ENCODE measurements around the gene CDKN2C. TPM values are rescaled to one million over a fixed set of nuclear protein-coding genes. Genes with fewer than 3 reads are reported as not detected.

Gene CDKN2C
- total RNA-seq, 1 experiment from 2014 or later = 9.4 TPM

DNA sequence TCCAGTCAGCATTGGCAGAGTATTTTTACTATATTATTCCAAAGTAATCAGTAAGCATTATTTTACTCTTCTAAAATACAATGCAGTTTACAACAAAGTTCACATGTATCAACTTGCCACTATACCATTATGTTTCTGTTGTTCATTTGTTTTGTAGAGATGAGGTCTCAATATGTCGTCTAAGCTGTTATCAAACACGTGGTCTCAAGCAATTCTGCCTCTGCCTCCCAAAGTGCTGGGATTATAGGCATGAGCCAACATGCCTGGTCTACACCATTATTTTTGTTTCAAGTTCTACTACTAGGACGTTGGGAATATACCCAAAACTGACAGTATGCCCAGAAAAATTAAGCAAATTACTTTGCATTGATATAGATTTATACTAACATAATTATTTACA lies 29.8 kb upstream of the CDKN2C start:
- intact Hi-C loops (cut with micrococcal nuclease) = no loop called here

More for the DNA sequence above, 29.8 kb upstream of the CDKN2C start:
- no TSS peak for BruUV-seq (replicated peaks)
- H3K36me3 ChIP-seq (ENCODE audit: control insufficient read depth in 1 of 2, insufficient read depth in 2 of 2, low read length in 2 of 2) = no peaks in the 10 kb centered on the region; a peak in 1 of 4 replicates
- no peak overlapping the region for H3K9ac ChIP-seq (ENCODE audit: low read length)
- ChIA-PET RAD21 (ENCODE audit: low non-redundant PET in 1 of 2, low total read pairs in 2 of 2, uncharacterized antibody in 2 of 2, unreplicated experiment in 2 of 2) (interaction anchor here in 1 of 2 experiments (0.7 kb wide), 1 partner anchor 56 kb away, joined by 4 read pairs; no protein-coding TSS in a partner anchor), POLR2A (no interaction called here), CTCF (interaction anchor here (2.8 kb wide), 1 partner anchor 11 kb away, joined by 10 read pairs; no protein-coding TSS in a partner anchor)
- DNase-seq (ENCODE audit: low read depth, low spot score) (no peak), ATAC-seq (no peak)
- no peaks in the 10 kb centered on the region for H3K4me1 ChIP-seq (ENCODE audit: control insufficient read depth in 1 of 2, insufficient read depth in 2 of 2, low read length in 2 of 2)
- H3K4me2 ChIP-seq (ENCODE audit: low read length) = no peak overlapping the region
- H3K4me3 ChIP-seq (replicated peaks in 1 of 2; ENCODE audit: low read depth in 1 of 2, low read length in 2 of 2) = no peak overlapping the region
- H3K27me3 ChIP-seq (ENCODE audit: insufficient read depth, low read length) = no peaks in the 10 kb centered on the region
- H3K27ac ChIP-seq (ENCODE audit: low read depth, low read length) = no peak overlapping the region
- H3K9me3 ChIP-seq (ENCODE audit: control insufficient read depth in 1 of 2, insufficient read depth in 1 of 2, low read depth in 1 of 2, low read length in 2 of 2) = no peaks in the 10 kb centered on the region; a peak in 1 of 4 replicates
- TF ChIP-seq ELF1 (IDR thresholded peaks at IDR 0.05; ENCODE audit: borderline replicate concordance, low read depth) = no peak
- no peak for TF ChIP-seq POLR2AphosphoS5 (IDR thresholded peaks at IDR 0.05; ENCODE audit: low read depth, low read length)
- no peak for TF ChIP-seq SRF (IDR thresholded peaks at IDR 0.05; ENCODE audit: low read depth)
- TF ChIP-seq POLR2A (IDR thresholded peaks at IDR 0.05; ENCODE audit: borderline replicate concordance, extremely low read depth, insufficient read depth, insufficient read length) = no peak
- TF ChIP-seq, protein P1, sequence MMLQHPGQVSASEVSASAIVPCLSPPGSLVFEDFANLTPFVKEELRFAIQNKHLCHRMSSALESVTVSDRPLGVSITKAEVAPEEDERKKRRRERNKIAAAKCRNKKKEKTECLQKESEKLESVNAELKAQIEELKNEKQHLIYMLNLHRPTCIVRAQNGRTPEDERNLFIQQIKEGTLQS (IDR thresholded peaks at IDR 0.05) = no peak
- TF ChIP-seq CEBPB (IDR thresholded peaks at IDR 0.05; ENCODE audit: low read depth) = no peak
- no peak for TF ChIP-seq TCF7L2 (IDR thresholded peaks at IDR 0.05; ENCODE audit: borderline replicate concordance, extremely low read depth, insufficient read depth, insufficient read length)
- TF ChIP-seq EGR1 (IDR thresholded peaks at IDR 0.05; ENCODE audit: low read depth) = no peak
- TF ChIP-seq, protein P2, sequence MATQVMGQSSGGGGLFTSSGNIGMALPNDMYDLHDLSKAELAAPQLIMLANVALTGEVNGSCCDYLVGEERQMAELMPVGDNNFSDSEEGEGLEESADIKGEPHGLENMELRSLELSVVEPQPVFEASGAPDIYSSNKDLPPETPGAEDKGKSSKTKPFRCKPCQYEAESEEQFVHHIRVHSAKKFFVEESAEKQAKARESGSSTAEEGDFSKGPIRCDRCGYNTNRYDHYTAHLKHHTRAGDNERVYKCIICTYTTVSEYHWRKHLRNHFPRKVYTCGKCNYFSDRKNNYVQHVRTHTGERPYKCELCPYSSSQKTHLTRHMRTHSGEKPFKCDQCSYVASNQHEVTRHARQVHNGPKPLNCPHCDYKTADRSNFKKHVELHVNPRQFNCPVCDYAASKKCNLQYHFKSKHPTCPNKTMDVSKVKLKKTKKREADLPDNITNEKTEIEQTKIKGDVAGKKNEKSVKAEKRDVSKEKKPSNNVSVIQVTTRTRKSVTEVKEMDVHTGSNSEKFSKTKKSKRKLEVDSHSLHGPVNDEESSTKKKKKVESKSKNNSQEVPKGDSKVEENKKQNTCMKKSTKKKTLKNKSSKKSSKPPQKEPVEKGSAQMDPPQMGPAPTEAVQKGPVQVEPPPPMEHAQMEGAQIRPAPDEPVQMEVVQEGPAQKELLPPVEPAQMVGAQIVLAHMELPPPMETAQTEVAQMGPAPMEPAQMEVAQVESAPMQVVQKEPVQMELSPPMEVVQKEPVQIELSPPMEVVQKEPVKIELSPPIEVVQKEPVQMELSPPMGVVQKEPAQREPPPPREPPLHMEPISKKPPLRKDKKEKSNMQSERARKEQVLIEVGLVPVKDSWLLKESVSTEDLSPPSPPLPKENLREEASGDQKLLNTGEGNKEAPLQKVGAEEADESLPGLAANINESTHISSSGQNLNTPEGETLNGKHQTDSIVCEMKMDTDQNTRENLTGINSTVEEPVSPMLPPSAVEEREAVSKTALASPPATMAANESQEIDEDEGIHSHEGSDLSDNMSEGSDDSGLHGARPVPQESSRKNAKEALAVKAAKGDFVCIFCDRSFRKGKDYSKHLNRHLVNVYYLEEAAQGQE (IDR thresholded peaks at IDR 0.05; ENCODE audit: low read depth) = no peak
- TF ChIP-seq FOSL1 (IDR thresholded peaks at IDR 0.05; ENCODE audit: low read depth) = no peak
- TF ChIP-seq, protein P3, sequence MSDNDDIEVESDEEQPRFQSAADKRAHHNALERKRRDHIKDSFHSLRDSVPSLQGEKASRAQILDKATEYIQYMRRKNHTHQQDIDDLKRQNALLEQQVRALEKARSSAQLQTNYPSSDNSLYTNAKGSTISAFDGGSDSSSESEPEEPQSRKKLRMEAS (IDR thresholded peaks at IDR 0.05) = no peak
- no peak for TF ChIP-seq EZH2 (IDR thresholded peaks at IDR 0.05)
- TF ChIP-seq, protein P4, sequence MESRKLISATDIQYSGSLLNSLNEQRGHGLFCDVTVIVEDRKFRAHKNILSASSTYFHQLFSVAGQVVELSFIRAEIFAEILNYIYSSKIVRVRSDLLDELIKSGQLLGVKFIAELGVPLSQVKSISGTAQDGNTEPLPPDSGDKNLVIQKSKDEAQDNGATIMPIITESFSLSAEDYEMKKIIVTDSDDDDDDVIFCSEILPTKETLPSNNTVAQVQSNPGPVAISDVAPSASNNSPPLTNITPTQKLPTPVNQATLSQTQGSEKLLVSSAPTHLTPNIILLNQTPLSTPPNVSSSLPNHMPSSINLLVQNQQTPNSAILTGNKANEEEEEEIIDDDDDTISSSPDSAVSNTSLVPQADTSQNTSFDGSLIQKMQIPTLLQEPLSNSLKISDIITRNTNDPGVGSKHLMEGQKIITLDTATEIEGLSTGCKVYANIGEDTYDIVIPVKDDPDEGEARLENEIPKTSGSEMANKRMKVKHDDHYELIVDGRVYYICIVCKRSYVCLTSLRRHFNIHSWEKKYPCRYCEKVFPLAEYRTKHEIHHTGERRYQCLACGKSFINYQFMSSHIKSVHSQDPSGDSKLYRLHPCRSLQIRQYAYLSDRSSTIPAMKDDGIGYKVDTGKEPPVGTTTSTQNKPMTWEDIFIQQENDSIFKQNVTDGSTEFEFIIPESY (IDR thresholded peaks at IDR 0.05; ENCODE audit: extremely low read depth, insufficient replicate concordance, low read length) = no peak
- no peak for TF ChIP-seq CBX3 (IDR thresholded peaks at IDR 0.05; ENCODE audit: low read depth)
- TF ChIP-seq JUND (IDR thresholded peaks at IDR 0.05) = no peak
- peaks cover 6% of the 10 kb centered on the region; the same call in 1 of the 2 replicates for H4K20me1 ChIP-seq (ENCODE audit: insufficient read depth)
- peaks cover 99% of the 10 kb centered on the region for H3K79me2 ChIP-seq (ENCODE audit: insufficient read depth, low read length)
- H2AFZ ChIP-seq (ENCODE audit: low read depth, low read length, poor library complexity, severe bottlenecking) = no peak overlapping the region
- H3K9me2 ChIP-seq (ENCODE audit: insufficient read depth) = no peaks in the 10 kb centered on the region

Data from HCT116 (cell line).